ENCODE measurements around the gene RPP25L.
"Not testable (repeated sequence)": the region's sequence is repeated elsewhere in the genome, so short reads cannot be mapped to it uniquely, and the experiment has no call there.

Gene RPP25L

GRCh38 chr9:34651321-34651720 lies 39.4 kb upstream of the RPP25L start:
- Histone ChIP-seq H3K9ac (ENCODE audit: low read depth, low read length) (no peak overlapping the region), H3K4me1 (ENCODE audit: control insufficient read depth, insufficient read depth, low read length) (peaks cover 26% of the 10 kb centered on the region)

GRCh38 chr9:34650816-34651215 lies 38.9 kb upstream of the RPP25L start:
- Histone ChIP-seq H3K36me3 (ENCODE audit: control insufficient read depth, insufficient read depth, low read length) (peaks cover 23% of the 10 kb centered on the region), H3K9me3 (ENCODE audit: control insufficient read depth, insufficient read depth, low read length) (no peaks in the 10 kb centered on the region), H3K27ac (ENCODE audit: low read depth, low read length) (no peak overlapping the region), H3K27me3 (ENCODE audit: control insufficient read depth, insufficient read depth, low read length) (no peaks in the 10 kb centered on the region), H3K4me3 (ENCODE audit: low read depth, low read length) (no peak overlapping the region), H3K4me1 (ENCODE audit: control insufficient read depth, insufficient read depth, low read length) (peaks cover 31% of the 10 kb centered on the region), H3K9ac (ENCODE audit: low read depth, low read length) (no peak overlapping the region)

More at GRCh38 chr9:34651321-34651720, 39.4 kb upstream of the RPP25L start:
- H3K4me3 ChIP-seq (ENCODE audit: low read depth, low read length): peak overlapping the region; percentile 62
- H3K27ac ChIP-seq (ENCODE audit: low read depth, low read length): no peak overlapping the region
- H3K27me3 ChIP-seq (ENCODE audit: control insufficient read depth, insufficient read depth, low read length): no peaks in the 10 kb centered on the region
- H3K36me3 ChIP-seq (ENCODE audit: control insufficient read depth, insufficient read depth, low read length): peaks cover 23% of the 10 kb centered on the region
- H3K9me3 ChIP-seq (ENCODE audit: control insufficient read depth, insufficient read depth, low read length): no peaks in the 10 kb centered on the region

DNA sequence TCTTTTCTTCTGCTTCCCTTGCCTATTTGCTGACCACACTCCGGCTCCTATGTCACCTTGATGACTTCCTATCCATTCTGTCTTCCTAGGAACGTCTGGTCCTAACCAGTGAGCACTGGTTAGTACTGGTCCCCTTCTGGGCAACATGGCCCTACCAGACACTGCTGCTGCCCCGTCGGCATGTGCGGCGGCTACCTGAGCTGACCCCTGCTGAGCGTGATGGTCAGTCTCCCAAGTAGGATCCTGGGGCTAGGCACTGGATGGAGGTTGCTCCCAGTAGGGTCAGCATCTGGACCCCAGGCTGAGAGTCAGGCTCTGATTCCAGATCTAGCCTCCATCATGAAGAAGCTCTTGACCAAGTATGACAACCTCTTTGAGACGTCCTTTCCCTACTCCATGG lies 36.8 kb upstream of the RPP25L start:
- Histone ChIP-seq H3K9ac (ENCODE audit: low read depth, low read length) (no peak overlapping the region), H3K4me3 (ENCODE audit: low read depth, low read length) (no peak overlapping the region), H3K9me3 (ENCODE audit: control insufficient read depth, insufficient read depth, low read length) (no peaks in the 10 kb centered on the region), H3K36me3 (ENCODE audit: control insufficient read depth, insufficient read depth, low read length) (peaks cover 23% of the 10 kb centered on the region), H3K27ac (ENCODE audit: low read depth, low read length) (no peak overlapping the region), H3K4me1 (ENCODE audit: control insufficient read depth, insufficient read depth, low read length) (peaks cover 30% of the 10 kb centered on the region), H3K27me3 (ENCODE audit: control insufficient read depth, insufficient read depth, low read length) (no peaks in the 10 kb centered on the region)

- Histone ChIP-seq H3K36me3 (ENCODE audit: control insufficient read depth, insufficient read depth, low read length) (peaks cover 23% of the 10 kb centered on the region), H3K27ac (ENCODE audit: low read depth, low read length) (no peak overlapping the region), H3K9me3 (ENCODE audit: control insufficient read depth, insufficient read depth, low read length) (no peaks in the 10 kb centered on the region), H3K27me3 (ENCODE audit: control insufficient read depth, insufficient read depth, low read length) (no peaks in the 10 kb centered on the region), H3K4me1 (ENCODE audit: control insufficient read depth, insufficient read depth, low read length) (peaks cover 22% of the 10 kb centered on the region), H3K4me3 (ENCODE audit: low read depth, low read length) (peak overlapping the region; percentile 92), H3K9ac (ENCODE audit: low read depth, low read length) (no peak overlapping the region)
These were observed 35.8 kb upstream of the RPP25L start for GRCh38 chr9:34647651-34648050.

DNA sequence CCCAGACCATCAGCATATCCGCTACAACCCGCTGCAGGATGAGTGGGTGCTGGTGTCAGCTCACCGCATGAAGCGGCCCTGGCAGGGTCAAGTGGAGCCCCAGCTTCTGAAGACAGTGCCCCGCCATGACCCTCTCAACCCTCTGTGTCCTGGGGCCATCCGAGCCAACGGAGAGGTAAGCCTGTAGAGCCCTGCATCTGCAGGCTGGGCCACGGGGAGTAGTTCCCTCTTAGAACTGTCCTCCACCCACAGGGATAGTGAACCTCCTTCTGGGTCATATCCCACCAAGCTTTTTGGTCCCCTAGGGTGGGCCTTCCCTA lies 35.1 kb upstream of the RPP25L start:
- peak overlapping the region; percentile 91 for H3K27ac ChIP-seq (ENCODE audit: low read depth, low read length)
- peak overlapping the region; percentile 73 for H3K9ac ChIP-seq (ENCODE audit: low read depth, low read length)
- peaks cover 23% of the 10 kb centered on the region for H3K36me3 ChIP-seq (ENCODE audit: control insufficient read depth, insufficient read depth, low read length)
- H3K9me3 ChIP-seq (ENCODE audit: control insufficient read depth, insufficient read depth, low read length): no peaks in the 10 kb centered on the region
- peaks cover 16% of the 10 kb centered on the region for H3K4me1 ChIP-seq (ENCODE audit: control insufficient read depth, insufficient read depth, low read length)
- no peaks in the 10 kb centered on the region for H3K27me3 ChIP-seq (ENCODE audit: control insufficient read depth, insufficient read depth, low read length)
- H3K4me3 ChIP-seq (ENCODE audit: low read depth, low read length): peak overlapping the region; percentile 92

DNA sequence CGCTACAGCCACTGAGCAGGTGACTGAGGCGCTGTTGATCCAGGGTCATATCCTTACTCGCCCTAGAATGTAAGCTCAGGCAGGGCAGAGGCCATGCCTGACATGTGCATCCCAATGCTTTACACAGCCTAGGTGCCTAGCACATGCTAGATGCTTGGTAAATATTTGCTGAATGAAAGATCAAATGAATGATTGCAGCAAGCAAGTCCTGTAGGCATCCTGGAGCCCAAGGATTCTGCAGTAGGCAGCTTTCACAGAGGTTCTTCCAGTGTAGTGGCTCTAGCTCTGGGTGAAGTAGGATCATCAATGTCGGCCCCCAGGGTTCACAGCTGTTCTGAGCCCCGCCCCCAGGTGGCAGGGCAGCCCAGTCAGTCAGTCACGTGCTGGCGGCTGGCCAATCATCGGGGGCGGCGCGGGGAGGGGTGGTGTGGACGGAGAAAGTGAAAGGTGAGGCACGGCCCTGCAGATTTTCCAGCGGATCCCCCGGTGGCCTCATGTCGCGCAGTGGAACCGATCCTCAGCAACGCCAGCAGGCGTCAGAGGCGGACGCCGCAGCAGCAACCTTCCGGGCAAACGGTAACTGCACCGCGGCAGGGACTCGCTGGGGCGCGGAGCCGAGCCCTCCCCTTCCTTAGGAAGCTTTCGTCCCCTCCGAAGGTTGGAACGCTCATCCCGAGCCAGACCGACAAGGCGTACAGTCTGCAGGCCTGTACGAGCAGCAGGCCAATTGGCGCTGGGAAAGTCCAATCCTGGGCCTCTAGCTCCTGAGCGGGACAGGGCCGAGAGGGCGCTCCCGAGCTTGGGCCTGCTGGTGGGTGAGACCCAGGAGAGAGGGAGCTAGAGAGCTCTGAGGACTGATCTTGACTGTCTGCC lies 34.5 kb upstream of the RPP25L start, which contains the start of gene GALT:
GALT (plus strand) TSS at position 465 of the 873 bp plus-strand sequence; CDS start at position 495, 30 bp downstream.
- H3K9ac ChIP-seq (ENCODE audit: low read depth, low read length): peak within 1 kb of the TSS; percentile 73

DNA sequence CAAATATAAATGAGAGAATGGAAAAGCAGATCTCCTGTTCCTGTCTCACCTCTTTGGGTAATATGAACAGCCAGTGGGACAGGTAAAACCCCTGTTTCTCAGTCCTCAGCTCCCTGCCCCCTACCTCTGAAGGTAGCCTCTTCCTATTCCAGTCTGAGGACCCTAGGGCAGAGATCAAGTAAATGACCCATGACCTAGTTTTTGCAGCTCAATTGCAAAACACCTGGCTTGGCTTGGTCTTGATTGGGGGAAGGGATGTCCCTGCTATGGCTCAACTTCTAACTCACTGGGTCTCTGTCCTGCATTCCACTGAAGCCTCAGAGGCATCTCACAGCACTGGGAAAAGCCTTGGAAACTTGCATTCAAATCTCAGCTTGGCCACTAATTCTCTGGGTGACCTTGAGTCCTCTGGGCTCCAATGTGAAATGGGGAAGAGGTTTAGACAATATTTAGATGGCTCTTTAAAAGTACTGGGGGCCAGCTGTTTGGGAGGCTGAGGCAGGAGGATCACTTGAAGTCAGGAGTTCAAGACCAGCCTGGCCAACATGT lies 32.9 kb upstream of the RPP25L start:
- Histone ChIP-seq H3K9ac (ENCODE audit: low read depth, low read length) (no peak overlapping the region), H3K27ac (ENCODE audit: low read depth, low read length) (peak overlapping the region; percentile 64)

More for the DNA sequence above, 34.5 kb upstream of the RPP25L start, which contains the start of gene GALT:
- Histone ChIP-seq H3K27ac (ENCODE audit: low read depth, low read length) (peak within 1 kb of the TSS; percentile 91), H3K4me3 (ENCODE audit: low read depth, low read length) (peak within 1 kb of the TSS; percentile 92), H3K36me3 (ENCODE audit: control insufficient read depth, insufficient read depth, low read length) (peaks cover 23% of the 10 kb centered on the region), H3K4me1 (ENCODE audit: control insufficient read depth, insufficient read depth, low read length) (peaks cover 16% of the 10 kb centered on the region), H3K27me3 (ENCODE audit: control insufficient read depth, insufficient read depth, low read length) (no peaks in the 10 kb centered on the region), H3K9me3 (ENCODE audit: control insufficient read depth, insufficient read depth, low read length) (no peaks in the 10 kb centered on the region)

DNA sequence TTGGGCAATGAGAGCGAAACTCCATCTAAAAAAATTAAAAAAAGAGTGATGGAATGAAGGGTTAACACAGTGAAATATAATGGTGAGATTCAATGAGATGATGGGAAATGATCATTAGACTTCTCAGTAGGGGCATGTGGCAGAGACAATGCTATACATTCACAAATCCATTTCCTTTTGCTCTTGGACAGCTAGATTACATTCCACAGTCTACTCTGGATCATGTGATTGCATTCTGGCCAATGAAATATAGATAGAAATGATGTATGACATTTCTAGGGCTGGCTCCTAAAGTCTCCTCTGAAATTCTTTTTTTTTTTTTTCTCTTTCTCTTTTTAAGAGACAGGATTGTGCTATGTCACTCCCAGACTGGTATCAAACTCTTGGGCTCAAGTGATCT lies 30.8 kb upstream of the RPP25L start:
- no peaks in the 10 kb centered on the region for H3K27me3 ChIP-seq (ENCODE audit: control insufficient read depth, insufficient read depth, low read length)

More for the DNA sequence above, 32.9 kb upstream of the RPP25L start:
- Histone ChIP-seq H3K4me1 (ENCODE audit: control insufficient read depth, insufficient read depth, low read length) (peaks cover 16% of the 10 kb centered on the region), H3K27me3 (ENCODE audit: control insufficient read depth, insufficient read depth, low read length) (no peaks in the 10 kb centered on the region), H3K9me3 (ENCODE audit: control insufficient read depth, insufficient read depth, low read length) (no peaks in the 10 kb centered on the region), H3K36me3 (ENCODE audit: control insufficient read depth, insufficient read depth, low read length) (peaks cover 20% of the 10 kb centered on the region), H3K4me3 (ENCODE audit: low read depth, low read length) (no peak overlapping the region)

DNA sequence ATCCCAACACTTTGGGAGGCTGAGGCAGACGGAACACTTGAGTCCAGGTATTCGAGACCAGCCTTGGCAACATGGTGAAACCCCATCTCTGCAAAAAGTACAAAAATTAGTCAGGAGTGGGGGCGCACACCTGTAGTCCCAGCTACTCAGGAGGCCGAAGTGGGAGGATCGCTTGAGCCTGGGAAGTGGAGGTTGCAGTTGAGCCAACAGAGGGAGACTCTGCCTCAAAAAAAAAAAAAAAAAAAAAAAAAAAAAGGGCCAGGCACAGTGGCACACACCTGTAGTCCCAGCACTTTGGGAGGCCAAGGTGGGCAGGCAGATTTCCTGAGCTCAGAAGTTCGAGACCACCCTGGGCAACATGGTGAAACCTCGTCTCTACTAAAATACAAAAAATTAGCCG lies 27.4 kb upstream of the RPP25L start:
- H3K27me3 ChIP-seq (ENCODE audit: control insufficient read depth, insufficient read depth, low read length); H3K4me3 ChIP-seq (ENCODE audit: low read depth, low read length); H3K9ac ChIP-seq (ENCODE audit: low read depth, low read length); H3K4me1 ChIP-seq (ENCODE audit: control insufficient read depth, insufficient read depth, low read length); H3K9me3 ChIP-seq (ENCODE audit: control insufficient read depth, insufficient read depth, low read length); H3K27ac ChIP-seq (ENCODE audit: low read depth, low read length): not testable (repeated sequence)
- peaks cover 11% of the 10 kb centered on the region for H3K36me3 ChIP-seq (ENCODE audit: control insufficient read depth, insufficient read depth, low read length)

More for the DNA sequence above, 30.8 kb upstream of the RPP25L start:
- Histone ChIP-seq H3K4me1 (ENCODE audit: control insufficient read depth, insufficient read depth, low read length) (peaks cover 20% of the 10 kb centered on the region), H3K9ac (ENCODE audit: low read depth, low read length) (no peak overlapping the region), H3K4me3 (ENCODE audit: low read depth, low read length) (no peak overlapping the region), H3K36me3 (ENCODE audit: control insufficient read depth, insufficient read depth, low read length) (no peaks in the 10 kb centered on the region), H3K27ac (ENCODE audit: low read depth, low read length) (no peak overlapping the region), H3K9me3 (ENCODE audit: control insufficient read depth, insufficient read depth, low read length) (no peaks in the 10 kb centered on the region)

- Histone ChIP-seq H3K4me1 (ENCODE audit: control insufficient read depth, insufficient read depth, low read length) (peaks cover 8% of the 10 kb centered on the region), H3K9me3 (ENCODE audit: control insufficient read depth, insufficient read depth, low read length) (no peaks in the 10 kb centered on the region), H3K36me3 (ENCODE audit: control insufficient read depth, insufficient read depth, low read length) (peaks cover 11% of the 10 kb centered on the region), H3K27ac (ENCODE audit: low read depth, low read length) (no peak overlapping the region), H3K4me3 (ENCODE audit: low read depth, low read length) (peak overlapping the region; percentile 80), H3K27me3 (ENCODE audit: control insufficient read depth, insufficient read depth, low read length) (peaks cover 9% of the 10 kb centered on the region; the same call in 1 of the 2 replicates), H3K9ac (ENCODE audit: low read depth, low read length) (no peak overlapping the region)
These were observed 26.2 kb upstream of the RPP25L start for GRCh38 chr9:34638138-34638445.
